HG02981 (cell line): ENCODE measurements around the gene PAXX.

ENCODE experiments used
- ATAC-seq: cut with Tn5 transposase; IDR thresholded peaks from one replicate; pipeline ENCODE4 v1.9.1; 2021; ENCODE audit warnings: mild to moderate bottlenecking, moderate library complexity; ENCODE audit not compliant: unreplicated experiment

PAXX gene

GRCh38 chr9:136980669-136981478 lies 11.3 kb upstream of the PAXX start:
- ATAC-seq = no peak

DNA sequence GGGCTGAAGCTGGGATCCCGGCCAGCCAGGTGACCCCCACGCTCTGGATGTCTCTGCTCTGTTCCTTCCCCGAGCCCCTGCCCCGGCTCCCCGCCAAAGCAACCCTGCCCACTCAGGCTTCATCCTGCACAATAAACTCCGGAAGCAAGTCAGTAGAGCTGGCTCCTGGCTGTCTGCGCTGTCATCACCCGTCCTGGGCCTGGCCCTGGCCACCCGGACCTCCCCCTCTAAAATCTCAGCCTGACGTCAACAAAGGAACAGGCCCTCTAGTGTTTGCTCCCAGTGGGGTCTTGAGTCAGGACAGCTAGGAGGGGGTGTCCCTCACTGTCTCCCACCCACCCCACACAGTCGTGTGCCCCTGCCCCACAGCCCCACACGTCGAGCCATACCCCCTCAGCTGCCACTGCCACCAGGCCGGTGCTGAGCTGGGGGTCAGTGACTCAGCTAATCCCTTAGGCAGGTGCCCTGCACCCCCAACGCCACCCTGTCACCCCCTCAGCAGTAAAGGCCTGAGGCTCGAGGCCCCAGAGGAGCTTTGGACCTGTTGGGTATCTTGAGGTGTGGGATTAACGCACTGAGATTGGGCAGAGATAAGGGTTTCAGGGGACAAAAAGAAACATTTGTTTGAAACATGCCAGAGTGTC lies 10.5 kb upstream of the PAXX start:
- ATAC-seq = no peak

- no peak for ATAC-seq
Observed at GRCh38 chr9:136982232-136983051, 9.8 kb upstream of the PAXX start, which contains the start of gene LCNL1. LCNL1 (plus strand) TSS chr9:136982993; CDS start chr9:136983587, 594 bp downstream.

DNA sequence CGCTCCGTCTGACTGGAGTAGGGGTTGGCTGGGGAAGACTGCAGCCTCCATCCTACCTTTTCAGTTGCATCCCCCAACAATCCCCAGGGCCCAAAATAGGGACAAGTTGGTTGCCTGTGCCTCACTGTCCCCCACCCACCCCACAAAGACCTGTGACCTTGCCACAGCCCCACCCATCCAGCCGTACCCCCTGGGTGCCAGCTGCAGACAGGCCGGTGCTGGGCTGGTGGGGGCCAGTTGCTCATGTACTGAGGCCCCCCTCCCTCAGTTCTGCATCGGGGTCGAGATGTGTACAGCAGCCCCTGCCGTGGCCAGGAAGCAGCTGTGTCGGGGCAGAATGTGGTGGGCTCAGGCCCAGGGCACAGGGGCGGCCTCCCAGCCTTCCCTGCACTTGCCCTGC lies 9.1 kb upstream of the PAXX start:
- no peak for ATAC-seq

GRCh38 chr9:136983656-136984314 lies 8.4 kb upstream of the PAXX start:
- ATAC-seq = no peak

- no peak for ATAC-seq
Observed at GRCh38 chr9:136984464-136985026, 7.7 kb upstream of the PAXX start.

- no peak for ATAC-seq
Observed at GRCh38 chr9:136985027-136985602, 7.1 kb upstream of the PAXX start.

- ATAC-seq = no peak
Observed at GRCh38 chr9:136985853-136986252, 6.4 kb upstream of the PAXX start.

DNA sequence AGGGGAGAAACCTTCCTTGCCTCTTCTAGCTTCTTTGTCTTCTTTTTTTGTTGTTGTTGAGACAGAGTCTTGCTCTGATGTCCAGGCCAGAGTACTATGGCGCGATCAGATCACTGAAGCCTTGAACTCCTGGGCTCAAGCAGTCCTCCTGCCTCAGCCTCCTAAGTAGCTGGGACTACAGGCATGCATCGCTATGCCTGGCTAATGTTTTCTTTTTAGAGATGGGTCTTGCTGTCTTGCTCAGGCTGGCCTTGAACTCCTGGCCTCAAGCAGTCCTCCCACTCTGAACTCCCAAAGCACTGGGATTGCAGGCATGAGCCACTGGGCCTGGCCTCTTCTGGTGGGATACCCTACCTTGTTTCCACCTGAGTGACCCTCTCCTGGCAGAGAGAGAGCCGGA lies 3.4 kb upstream of the PAXX start:
- ATAC-seq = no peak

DNA sequence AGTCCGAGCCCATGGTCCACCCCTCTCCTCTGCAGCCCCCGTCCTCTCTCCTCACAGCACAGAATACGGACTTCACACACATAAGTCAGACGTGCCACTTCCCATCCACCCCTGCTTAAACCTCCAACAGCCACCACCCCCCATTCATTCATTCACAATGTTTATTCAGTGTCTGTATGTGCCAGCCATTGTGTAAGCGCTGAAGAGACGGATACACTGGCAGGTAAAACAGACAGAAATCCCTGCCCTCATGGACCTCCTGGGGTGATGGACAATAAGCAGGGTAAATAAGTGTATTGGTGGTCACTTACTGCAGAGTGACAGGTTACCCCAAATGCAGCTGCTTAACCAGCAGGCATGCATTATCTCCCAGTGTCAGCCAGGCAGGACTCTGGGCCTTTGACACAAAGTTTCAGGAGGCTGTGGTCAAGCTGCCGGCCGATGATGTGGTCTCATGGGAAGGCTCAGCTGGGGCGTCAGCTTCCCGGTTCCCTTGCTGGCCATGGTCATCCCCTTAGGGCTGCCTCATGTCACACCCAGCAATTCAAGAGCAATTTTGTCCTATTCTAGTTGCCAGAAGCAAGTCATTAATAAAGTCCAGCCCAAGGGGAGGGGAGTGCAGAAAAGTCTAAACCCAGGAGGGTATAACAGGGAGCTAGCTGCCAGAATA lies 1.8 kb upstream of the PAXX start:
- no peak for ATAC-seq

- no peak for ATAC-seq
Observed at GRCh38 chr9:136992819-136993369, 672 bp downstream of the PAXX start.

DNA sequence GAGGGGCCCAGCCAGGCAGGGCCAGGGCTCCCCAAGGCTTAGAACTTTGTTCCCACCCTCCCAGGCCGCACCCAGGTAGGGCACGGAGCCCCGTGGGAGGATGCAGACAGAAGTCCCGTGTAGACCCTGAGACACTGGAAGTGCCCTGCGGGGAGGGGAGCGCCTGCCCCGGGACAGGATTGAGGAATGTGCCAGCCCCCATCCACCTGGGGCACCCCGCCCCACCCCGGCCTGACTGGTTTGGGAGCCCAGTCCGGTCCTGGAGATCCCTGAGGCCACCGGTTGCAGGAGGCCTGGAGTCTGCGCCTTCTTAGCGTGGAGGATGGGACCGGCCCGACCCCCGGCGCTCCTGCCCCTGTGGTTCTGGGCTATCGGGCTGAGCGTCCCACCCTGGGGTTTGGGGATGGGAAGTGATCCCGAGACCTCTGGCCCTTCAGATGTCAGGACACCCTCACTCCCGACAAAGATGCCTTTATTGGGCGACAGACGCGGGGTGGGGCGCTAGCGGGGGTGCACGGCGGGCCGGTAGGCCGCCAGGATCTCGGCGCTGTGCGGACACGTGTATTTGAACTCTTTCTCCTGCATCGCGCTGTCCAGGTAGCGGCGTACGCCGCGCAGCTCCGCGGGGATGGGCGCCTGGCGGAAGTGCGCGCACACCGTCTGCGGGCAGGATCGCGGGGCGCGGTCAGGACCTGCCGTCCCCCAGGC lies 2.1 kb downstream of the PAXX start:
- ATAC-seq = no peak

GRCh38 chr9:136994888-136995230 lies 2.6 kb downstream of the PAXX start:
- no peak for ATAC-seq

DNA sequence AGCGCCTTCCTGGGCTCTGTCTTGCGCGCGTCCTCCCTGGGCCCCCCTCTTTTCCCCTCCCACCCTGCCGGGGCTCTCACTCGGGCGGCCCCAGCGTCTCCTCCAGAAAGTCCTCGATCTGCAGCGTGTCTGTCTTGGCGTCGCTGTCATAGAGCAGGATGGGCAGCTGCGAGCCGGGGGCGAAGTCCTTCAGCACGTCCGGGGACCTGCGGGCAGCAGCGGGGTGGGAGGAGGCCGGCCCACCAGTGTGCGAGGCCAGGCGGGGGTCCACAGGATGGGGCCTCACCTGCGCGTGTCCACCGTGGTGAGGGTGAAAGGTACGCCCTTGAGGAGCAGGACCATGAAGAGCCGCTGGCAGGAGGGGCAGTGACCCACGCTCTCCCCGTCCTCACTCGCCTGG lies 3.1 kb downstream of the PAXX start:
- ATAC-seq = no peak

GRCh38 chr9:136995772-136996311 lies 3.6 kb downstream of the PAXX start:
- ATAC-seq = no peak

- no peak for ATAC-seq
Observed at GRCh38 chr9:136996361-136997292, 4.4 kb downstream of the PAXX start, which contains the start of gene CLIC3. CLIC3 (minus strand) TSS chr9:136996568; CDS start chr9:136996543, 25 bp downstream.

- no peak for ATAC-seq
Observed at GRCh38 chr9:136997371-136997770, 5.1 kb downstream of the PAXX start.
